Left ventricle myocardium inferior (tissue), 1 donor: Measurements from ENCODE around the gene ABCD1. TPM values are rescaled to one million over a fixed set of nuclear protein-coding genes. Genes with fewer than 3 reads are reported as not detected.

Experiments
- DNase-seq: peaks from one replicate; pipeline ENCODE4 v3.0.0-alpha.2; 2020
- H3K27ac ChIP-seq: fragments of 200-600 bp; replicated peaks from 2 replicates; pipeline ENCODE4 v1.8.0; 2021
- H3K27me3 ChIP-seq: fragments of 200-600 bp; 2 replicates; pipeline ENCODE4 v1.8.0; 2021; ENCODE audit warnings: low read depth
- H3K36me3 ChIP-seq: fragments of 200-600 bp; 2 replicates; pipeline ENCODE4 v1.8.0; 2021
- H3K4me1 ChIP-seq: fragments of 200-600 bp; 2 replicates; pipeline ENCODE4 v1.8.0; 2021
- H3K4me3 ChIP-seq: fragments of 200-600 bp; 2 replicates; pipeline ENCODE4 v1.8.0; 2021; ENCODE audit warnings: mild to moderate bottlenecking, moderate library complexity
- H3K9me3 ChIP-seq: fragments of 200-600 bp; replicated peaks from 2 replicates; pipeline ENCODE4 v1.8.0; 2021
- intact Hi-C: fragments of 100-400 bp; cut with micrococcal nuclease; formaldehyde crosslinking; loops from one replicate; pipeline ENCODE4 v1.11.0; 2022
- total RNA-seq: library from RNA; stranded (reverse); fragmentation: NEBNext Ultra II Directional; extraction: Animal tissue kit (Norgen Biotek cat#: 25700); gene quantifications from one replicate; pipeline ENCODE4 v1.2.1, GENCODE V29; 2021
- TF ChIP-seq, protein P1 (sequence below): fragments of 200-600 bp; IDR thresholded peaks from 2 replicates; pipeline ENCODE4 v1.8.0; 2021; ENCODE audit warnings: antibody characterized with exemption, mild to moderate bottlenecking, borderline replicate concordance
- donor health status: DM: no; HTN: yes; CAD: no; lungs with severe emphysema.

The ABCD1 gene
- total RNA-seq, 1 donor from 2014 or later, result 16.0 TPM

DNA sequence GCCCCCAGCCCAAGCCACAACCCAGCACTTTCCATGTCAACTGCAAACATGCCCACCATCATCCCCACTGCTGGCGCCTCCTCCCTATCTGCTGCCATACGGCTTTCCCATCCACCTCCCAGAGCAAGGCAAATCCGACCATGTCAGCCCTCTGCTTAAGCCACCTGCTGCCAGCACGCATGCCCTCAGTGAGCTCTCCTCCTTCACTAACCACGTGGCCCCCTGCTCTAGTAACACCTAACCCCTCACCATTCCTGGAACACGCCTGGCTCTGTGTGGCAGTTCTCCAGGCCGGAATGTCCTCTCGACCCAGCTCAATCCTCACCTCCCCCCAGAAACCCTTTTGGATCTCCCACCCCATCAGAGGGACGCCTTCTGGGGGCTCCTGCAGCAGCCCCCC, 17.9 kb upstream of the ABCD1 start:
- TF ChIP-seq, protein P1, sequence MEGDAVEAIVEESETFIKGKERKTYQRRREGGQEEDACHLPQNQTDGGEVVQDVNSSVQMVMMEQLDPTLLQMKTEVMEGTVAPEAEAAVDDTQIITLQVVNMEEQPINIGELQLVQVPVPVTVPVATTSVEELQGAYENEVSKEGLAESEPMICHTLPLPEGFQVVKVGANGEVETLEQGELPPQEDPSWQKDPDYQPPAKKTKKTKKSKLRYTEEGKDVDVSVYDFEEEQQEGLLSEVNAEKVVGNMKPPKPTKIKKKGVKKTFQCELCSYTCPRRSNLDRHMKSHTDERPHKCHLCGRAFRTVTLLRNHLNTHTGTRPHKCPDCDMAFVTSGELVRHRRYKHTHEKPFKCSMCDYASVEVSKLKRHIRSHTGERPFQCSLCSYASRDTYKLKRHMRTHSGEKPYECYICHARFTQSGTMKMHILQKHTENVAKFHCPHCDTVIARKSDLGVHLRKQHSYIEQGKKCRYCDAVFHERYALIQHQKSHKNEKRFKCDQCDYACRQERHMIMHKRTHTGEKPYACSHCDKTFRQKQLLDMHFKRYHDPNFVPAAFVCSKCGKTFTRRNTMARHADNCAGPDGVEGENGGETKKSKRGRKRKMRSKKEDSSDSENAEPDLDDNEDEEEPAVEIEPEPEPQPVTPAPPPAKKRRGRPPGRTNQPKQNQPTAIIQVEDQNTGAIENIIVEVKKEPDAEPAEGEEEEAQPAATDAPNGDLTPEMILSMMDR, result no peak
- DNase-seq, result peak; percentile 35
- Histone ChIP-seq H3K27ac (peak overlapping the region; percentile 85), H3K4me1 (peaks cover 45% of the 10 kb centered on the region), H3K36me3 (peaks cover 4% of the 10 kb centered on the region), H3K9me3 (no peaks in the 10 kb centered on the region), H3K4me3 (peak overlapping the region; percentile 57), H3K27me3 (no peaks in the 10 kb centered on the region)
- intact Hi-C loops, result no loop called here

DNA sequence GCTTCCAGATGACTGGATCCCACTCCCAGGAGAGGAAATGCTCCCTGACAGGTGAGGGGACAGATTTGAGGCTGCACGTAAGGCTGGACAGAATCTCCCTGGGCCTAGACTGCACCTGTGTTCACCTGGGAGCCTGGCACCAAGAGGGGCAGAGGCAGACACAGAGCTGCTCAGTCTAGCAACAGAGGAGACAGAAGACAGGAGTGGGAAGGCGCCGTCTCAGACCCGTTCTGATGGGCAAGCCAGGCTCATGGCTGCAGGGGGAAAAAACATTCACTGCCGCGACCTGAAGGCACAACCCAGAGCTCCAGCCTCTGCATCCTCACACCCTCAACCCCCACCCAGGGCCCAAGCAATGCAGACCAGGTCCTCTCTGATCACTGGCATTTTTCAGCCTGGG, 17.2 kb upstream of the ABCD1 start:
- H3K36me3 ChIP-seq, result peaks cover 4% of the 10 kb centered on the region
- peak overlapping the region; percentile 85 for H3K27ac ChIP-seq
- H3K9me3 ChIP-seq, result no peaks in the 10 kb centered on the region
- TF ChIP-seq, protein P1, result no peak
- no peaks in the 10 kb centered on the region for H3K27me3 ChIP-seq
- peak overlapping the region; percentile 57 for H3K4me3 ChIP-seq
- intact Hi-C loops, result no loop called here
- DNase-seq, result no peak
- peaks cover 45% of the 10 kb centered on the region for H3K4me1 ChIP-seq

DNA sequence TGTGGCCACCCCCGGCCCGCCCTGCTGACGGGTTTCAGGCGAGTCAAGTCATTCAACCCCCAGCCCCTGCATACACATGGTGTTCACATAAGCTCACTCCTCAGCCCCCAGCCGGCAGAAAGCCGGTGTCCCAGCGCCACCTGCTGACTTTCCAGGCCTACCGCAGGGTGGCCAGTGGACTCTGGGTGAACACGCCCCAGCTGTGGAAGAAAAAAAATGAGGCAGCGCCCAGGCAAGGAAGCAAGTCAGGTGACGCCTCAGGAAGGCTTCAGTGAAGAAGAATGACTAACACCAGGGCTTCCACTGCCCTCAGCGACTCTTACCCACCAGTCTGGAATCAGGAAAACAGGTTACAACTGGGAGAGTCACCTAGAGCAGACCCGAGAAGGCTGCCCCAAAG, 16.2 kb upstream of the ABCD1 start:
- peaks cover 38% of the 10 kb centered on the region for H3K4me1 ChIP-seq
- TF ChIP-seq, protein P1, result peak; percentile 64
- no peak overlapping the region for H3K4me3 ChIP-seq

DNA sequence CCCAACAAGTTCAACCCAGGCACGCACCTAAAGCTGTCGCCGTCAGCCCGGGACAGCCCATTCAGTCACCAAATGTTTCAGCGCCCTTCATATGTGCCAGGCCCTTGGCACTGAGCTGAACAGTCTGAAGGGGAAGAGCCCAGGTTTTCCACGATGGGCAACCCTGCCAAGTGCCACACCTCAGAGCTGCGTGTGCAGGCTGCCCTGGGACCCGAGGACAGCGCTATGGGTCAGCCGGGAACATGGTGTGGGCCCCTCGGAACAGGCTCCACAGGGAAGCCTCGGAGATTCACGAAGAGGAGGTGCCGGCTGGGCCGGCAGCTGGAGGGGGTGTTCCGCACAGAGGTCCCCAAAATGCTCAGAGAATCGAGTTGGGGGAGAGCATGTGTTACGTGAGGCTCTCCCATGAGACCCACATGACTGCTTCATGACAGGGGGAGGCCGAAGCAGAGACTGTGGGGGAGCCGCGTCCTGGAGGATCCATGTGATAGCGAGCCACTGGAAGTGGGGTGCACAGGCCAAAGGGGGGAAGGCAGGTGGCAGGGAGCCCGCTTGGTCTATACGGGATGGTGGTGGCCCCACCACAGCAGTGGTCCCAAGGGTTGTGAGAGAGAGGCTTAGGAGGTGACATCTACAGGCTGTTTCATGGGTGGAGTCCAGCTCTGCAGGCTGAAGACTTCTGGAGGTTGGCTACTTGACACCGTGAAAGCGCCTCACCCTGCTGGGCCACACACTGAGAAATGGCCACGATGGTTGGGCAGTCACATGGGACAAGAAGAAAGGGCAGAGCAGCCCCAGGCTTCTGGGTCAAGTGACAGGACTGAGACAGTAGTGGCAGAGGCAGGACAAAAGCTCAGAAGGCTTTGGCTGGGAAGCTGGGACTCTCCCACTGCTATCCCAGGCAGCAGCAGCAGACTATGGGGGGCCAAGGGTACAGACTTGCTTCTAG, 14.7 kb upstream of the ABCD1 start:
- intact Hi-C loops, result no loop called here
- H3K4me1 ChIP-seq, result peaks cover 24% of the 10 kb centered on the region
- H3K9me3 ChIP-seq, result no peaks in the 10 kb centered on the region
- H3K36me3 ChIP-seq, result peaks cover 6% of the 10 kb centered on the region
- H3K4me3 ChIP-seq, result no peak overlapping the region
- no peaks in the 10 kb centered on the region for H3K27me3 ChIP-seq
- no peak overlapping the region for H3K27ac ChIP-seq
- TF ChIP-seq, protein P1, result no peak
- DNase-seq, result no peak

More for the DNA sequence above, 16.2 kb upstream of the ABCD1 start:
- intact Hi-C loops, result no loop called here
- Histone ChIP-seq H3K27me3 (no peaks in the 10 kb centered on the region), H3K36me3 (peaks cover 4% of the 10 kb centered on the region), H3K9me3 (no peaks in the 10 kb centered on the region), H3K27ac (peak overlapping the region; percentile 85)
- DNase-seq, result peak; percentile 55

DNA sequence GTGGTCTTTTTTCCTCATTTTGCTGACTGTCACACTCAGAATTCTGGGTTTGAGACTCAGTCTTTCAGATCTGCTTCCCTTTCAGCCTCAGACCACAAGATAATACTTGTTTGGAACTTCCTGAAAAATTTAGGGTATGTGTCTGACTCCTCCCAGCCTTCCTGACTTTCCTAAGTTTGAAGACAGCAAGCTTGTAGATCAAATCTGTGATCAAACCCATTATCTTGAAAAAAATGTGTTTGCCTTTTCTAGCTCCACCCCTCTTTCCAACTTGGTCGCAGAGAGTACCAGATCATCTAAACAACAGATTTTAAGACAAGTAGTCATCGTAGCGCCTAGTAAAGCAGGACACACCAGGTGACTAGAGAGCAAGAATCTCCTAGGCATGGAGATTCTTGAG, 10.4 kb upstream of the ABCD1 start:
- intact Hi-C loops, result no loop called here
- Histone ChIP-seq H3K4me1 (peaks cover 7% of the 10 kb centered on the region), H3K36me3 (peaks cover 21% of the 10 kb centered on the region), H3K4me3 (no peak overlapping the region), H3K27ac (no peak overlapping the region), H3K9me3 (no peaks in the 10 kb centered on the region), H3K27me3 (no peaks in the 10 kb centered on the region)
- TF ChIP-seq, protein P1, result no peak
- DNase-seq, result no peak
